NCI-H1417 treated with DMSO at 0.1 percent for 48 hours (cell line): ENCODE measurements around the gene SLC24A4.

Source experiments
- DNase-seq: peaks from one replicate; lab custom pipeline; 2025; lab: John Stamatoyannopoulos, UW

Gene SLC24A4

GRCh38 chr14:92437729-92438285 is 114.8 kb downstream of the SLC24A4 start:
- DNase-seq = no peak

GRCh38 chr14:92439537-92440344 is 116.8 kb downstream of the SLC24A4 start:
- no peak for DNase-seq

GRCh38 chr14:92440345-92441003 is 117.5 kb downstream of the SLC24A4 start:
- DNase-seq = no peak

GRCh38 chr14:92441751-92442504 is 119.0 kb downstream of the SLC24A4 start:
- no peak for DNase-seq

- DNase-seq = no peak
These were observed 120.2 kb downstream of the SLC24A4 start for GRCh38 chr14:92443167-92443566.

GRCh38 chr14:92443741-92444140 is 120.8 kb downstream of the SLC24A4 start:
- no peak for DNase-seq

GRCh38 chr14:92446771-92447170 is 123.8 kb downstream of the SLC24A4 start:
- no peak for DNase-seq

GRCh38 chr14:92447416-92448197 is 124.6 kb downstream of the SLC24A4 start:
- DNase-seq = no peak

- DNase-seq = no peak
These were observed 125.8 kb downstream of the SLC24A4 start for GRCh38 chr14:92448786-92449185.

GRCh38 chr14:92449404-92450181 is 126.6 kb downstream of the SLC24A4 start:
- DNase-seq = no peak

GRCh38 chr14:92450351-92451070 is 127.5 kb downstream of the SLC24A4 start:
- DNase-seq = no peak

- DNase-seq = no peak
These were observed 128.3 kb downstream of the SLC24A4 start for GRCh38 chr14:92451245-92451644.

GRCh38 chr14:92451755-92452154 is 128.8 kb downstream of the SLC24A4 start:
- DNase-seq = no peak

- no peak for DNase-seq
These were observed 129.5 kb downstream of the SLC24A4 start for GRCh38 chr14:92452471-92452870.

- DNase-seq = no peak
These were observed 130.7 kb downstream of the SLC24A4 start for GRCh38 chr14:92453691-92454090.

- DNase-seq = no peak
These were observed 132.3 kb downstream of the SLC24A4 start for GRCh38 chr14:92455231-92455630.

GRCh38 chr14:92456215-92457015 is 133.4 kb downstream of the SLC24A4 start:
- no peak for DNase-seq

- DNase-seq = no peak
These were observed 134.1 kb downstream of the SLC24A4 start for GRCh38 chr14:92457016-92457565.
